OCI-LY1 (cell line): ENCODE data around the gene DNAH8.

Source experiments
- H2AFZ ChIP-seq: fragments of 200-600 bp; sonication (generic), shearing (Covaris generic); 2 replicates; pipeline ENCODE4 v1.6.0; 2014; ENCODE audit warnings: antibody characterized with exemption, mild to moderate bottlenecking, low read length
- H3F3A ChIP-seq: fragments of 200-600 bp; sonication (generic), shearing (Covaris generic); 2 replicates; pipeline ENCODE4 v1.6.0; 2014; ENCODE audit warnings: mild to moderate bottlenecking, antibody characterized with exemption, low read length, moderate library complexity; ENCODE audit not compliant: insufficient read depth
- H3K27ac ChIP-seq: fragments of 200-600 bp; sonication (generic); 2 replicates; pipeline ENCODE4 v1.5.1; 2014; ENCODE audit warnings: low read length, mixed run types, mild to moderate bottlenecking, low read depth; ENCODE audit not compliant: poor library complexity, severe bottlenecking
- H3K27me3 ChIP-seq: fragments of 200-600 bp; sonication (generic); 2 replicates; pipeline ENCODE4 v1.6.0; 2014; ENCODE audit warnings: antibody characterized with exemption, mild to moderate bottlenecking, low read length, moderate library complexity; ENCODE audit not compliant: insufficient read depth
- H3K36me3 ChIP-seq: fragments of 200-600 bp; sonication (generic); 2 replicates; pipeline ENCODE4 v1.6.1; 2014; ENCODE audit warnings: mild to moderate bottlenecking, antibody characterized with exemption, low read length, moderate library complexity, mixed read lengths; ENCODE audit not compliant: insufficient read depth
- H3K4me1 ChIP-seq: fragments of 200-600 bp; sonication (generic); 2 replicates; pipeline ENCODE4 v1.5.1; 2014; ENCODE audit warnings: mild to moderate bottlenecking, low read length, moderate library complexity; ENCODE audit not compliant: insufficient read depth, severe bottlenecking
- H3K4me2 ChIP-seq: fragments of 200-600 bp; sonication (generic), shearing (Covaris generic); 2 replicates; pipeline ENCODE4 v1.6.1; 2014; ENCODE audit warnings: low read length
- H3K4me3 ChIP-seq: fragments of 200-600 bp; sonication (generic); 2 replicates; pipeline ENCODE4 v1.5.1; 2014; ENCODE audit warnings: low read length, low read depth, mild to moderate bottlenecking, mixed read lengths; ENCODE audit not compliant: poor library complexity, severe bottlenecking
- H3K79me2 ChIP-seq: fragments of 200-600 bp; shearing (Covaris generic); 2 replicates; pipeline ENCODE4 v1.6.1; 2016; ENCODE audit warnings: mixed run types, low read length, mixed read lengths; ENCODE audit not compliant: insufficient read depth
- H3K9ac ChIP-seq: fragments of 200-600 bp; sonication (generic), shearing (Covaris generic); 2 replicates; pipeline ENCODE4 v1.6.1; 2014; ENCODE audit warnings: mild to moderate bottlenecking, low read length, mixed read lengths
- H3K9me2 ChIP-seq: fragments of 200-600 bp; sonication (generic), shearing (Covaris generic); 2 replicates; pipeline ENCODE4 v1.6.1; 2014; ENCODE audit warnings: low read depth, mild to moderate bottlenecking, low read length, mixed read lengths
- H3K9me3 ChIP-seq: fragments of 200-600 bp; shearing (Covaris generic); 2 replicates; pipeline ENCODE4 v1.6.1; 2014; ENCODE audit warnings: low read length, mixed read lengths
- H4K20me1 ChIP-seq: fragments of 200-600 bp; sonication (generic), shearing (Covaris generic); 2 replicates; pipeline ENCODE4 v1.6.0; 2016; ENCODE audit warnings: mild to moderate bottlenecking, low read length; ENCODE audit not compliant: insufficient read depth
- CTCF ChIP-seq: fragments of 200-600 bp; sonication (generic), shearing (Covaris generic); IDR thresholded peaks from 2 replicates; pipeline ENCODE4 v1.5.1; 2017; ENCODE audit warnings: mild to moderate bottlenecking, antibody characterized with exemption, low read length, moderate library complexity, mixed read lengths
- EZH2 ChIP-seq: fragments of 200-600 bp; sonication (generic), shearing (Covaris generic); IDR thresholded peaks from 2 replicates; pipeline ENCODE4 v1.8.0; 2017; ENCODE audit warnings: borderline replicate concordance, mixed run types, mild to moderate bottlenecking, antibody characterized with exemption, low read length, moderate library complexity, mixed read lengths

The DNAH8 gene

GRCh38 chr6:38865521-38866174 is 150.5 kb downstream of the DNAH8 start:
- Histone ChIP-seq H3K9me2 (no peaks in the 10 kb centered on the region), H3K27me3 (no peaks in the 10 kb centered on the region), H3K4me3 (no peak overlapping the region), H3K36me3 (no peaks in the 10 kb centered on the region), H3K79me2 (no peaks in the 10 kb centered on the region), H3K4me1 (no peaks in the 10 kb centered on the region), H3F3A (no peaks in the 10 kb centered on the region), H3K9me3 (no peaks in the 10 kb centered on the region), H3K4me2 (no peak overlapping the region), H3K27ac (no peak overlapping the region), H4K20me1 (no peaks in the 10 kb centered on the region), H2AFZ (no peak overlapping the region), H3K9ac (no peak overlapping the region)
- TF ChIP-seq EZH2 (no peak), CTCF (no peak)

- H3K9me2 ChIP-seq = no peaks in the 10 kb centered on the region
- no peak overlapping the region for H3K4me2 ChIP-seq
- H2AFZ ChIP-seq = no peak overlapping the region
- H3K27me3 ChIP-seq = no peaks in the 10 kb centered on the region
- H3K4me1 ChIP-seq = no peaks in the 10 kb centered on the region
- TF ChIP-seq CTCF (no peak), EZH2 (no peak)
- no peaks in the 10 kb centered on the region for H3K9me3 ChIP-seq
- no peak overlapping the region for H3K9ac ChIP-seq
- no peaks in the 10 kb centered on the region for H3F3A ChIP-seq
- H4K20me1 ChIP-seq = no peaks in the 10 kb centered on the region
- H3K79me2 ChIP-seq = no peaks in the 10 kb centered on the region
- H3K27ac ChIP-seq = no peak overlapping the region
- no peak overlapping the region for H3K4me3 ChIP-seq
- H3K36me3 ChIP-seq = no peaks in the 10 kb centered on the region
These were observed 152.6 kb downstream of the DNAH8 start for GRCh38 chr6:38867726-38868125.

GRCh38 chr6:38871741-38872568 is 156.8 kb downstream of the DNAH8 start:
- Histone ChIP-seq H3K9me3 (no peaks in the 10 kb centered on the region), H3K27ac (no peak overlapping the region), H3K79me2 (no peaks in the 10 kb centered on the region), H3F3A (no peaks in the 10 kb centered on the region), H4K20me1 (no peaks in the 10 kb centered on the region), H3K9ac (no peak overlapping the region), H3K4me3 (no peak overlapping the region), H3K9me2 (no peaks in the 10 kb centered on the region), H3K36me3 (no peaks in the 10 kb centered on the region), H3K4me2 (no peak overlapping the region), H2AFZ (no peak overlapping the region), H3K27me3 (no peaks in the 10 kb centered on the region), H3K4me1 (no peaks in the 10 kb centered on the region)
- TF ChIP-seq EZH2 (no peak), CTCF (peak; percentile 87)
